K562 treated with DMSO at 1 percent for 48 hours (cell line): ENCODE measurements around the gene ZNF2. TPM values are rescaled to one million over a fixed set of nuclear protein-coding genes. Genes with fewer than 3 reads are reported as not detected.

Experiments
- total RNA-seq: library from RNA; unstranded; fragments of 300-600 nt; gene quantifications from 2 replicates; pipeline ENCODE4 v1.2.3, GENCODE V29; 2022; ENCODE audit warnings: low replicate concordance; ENCODE audit errors: extremely low read depth

ZNF2 gene
- total RNA-seq: not detected in 2 replicates

GRCh38 chr2:95165371-95166064, at the start of gene ZNF2:
TSS of gene ZNF2 (plus strand) at chr2:95165809. CDS start at chr2:95176227, 10,418 bp downstream.

GRCh38 chr2:95121407-95122196, 44.0 kb upstream of the ZNF2 start, which contains the start of gene MRPS5:
TSS of gene MRPS5 (minus strand) at chr2:95121808. CDS start at chr2:95121791, 17 bp downstream.

GRCh38 chr2:95159690-95160449, 5.7 kb upstream of the ZNF2 start, which contains the start of gene ZNF514:
TSS of gene ZNF514 (minus strand) at chr2:95159848. CDS start at chr2:95153253, 6,595 bp downstream.

GRCh38 chr2:95207111-95207961, 41.7 kb downstream of the ZNF2 start, which contains the start of gene ZNF892:
TSS of gene ZNF892 (plus strand) at chr2:95207521. CDS start at chr2:95207816, 295 bp downstream.

Other genes with a start within 250 kb of the ZNF2 start
- gene MAL, start 140.1 kb upstream of the ZNF2 start, total RNA-seq: not detected in 2 replicates
- gene MRPS5, start 44.0 kb upstream of the ZNF2 start, total RNA-seq: not detected in 2 replicates
- not detected in 2 replicates for gene ZNF514, start 6.0 kb upstream of the ZNF2 start, total RNA-seq
- gene ZNF892, start 41.7 kb downstream of the ZNF2 start, total RNA-seq: not detected in 2 replicates
- not detected in 2 replicates for gene PROM2, start 108.6 kb downstream of the ZNF2 start, total RNA-seq
- gene KCNIP3, start 131.5 kb downstream of the ZNF2 start, total RNA-seq: not detected in 2 replicates
- not detected in 2 replicates for gene FAHD2A, start 236.9 kb downstream of the ZNF2 start, total RNA-seq